Measurements from ENCODE around the gene C1orf52. TPM values are rescaled to one million over a fixed set of nuclear protein-coding genes. Genes with fewer than 3 reads are reported as not detected.

The C1orf52 gene
- total and polyA plus RNA-seq, 2 of the 13 experiments (the other 11 are each of a cell fraction or from before 2014, with no cell fraction given) = 19.4 to 27.4 TPM

- no TSS peak for BruUV-seq (replicated peaks)
- Histone ChIP-seq H4K20me1 (ENCODE audit: insufficient read depth, low read length) (no peaks in the 10 kb centered on the region), H3K27ac (ENCODE audit: extremely low read length, insufficient read depth, low read length) (no peak overlapping the region), H3K9ac (ENCODE audit: insufficient read depth, low read depth, low read length) (no peak overlapping the region), H2AFZ (ENCODE audit: low read length) (peak overlapping the region; percentile 44), H3K27me3 (ENCODE audit: control insufficient read depth in 1 of 2, insufficient read depth in 2 of 2, low read length in 2 of 2) (0 out of 5 replicates have a peak, but pooled peaks cover 0 to 4% of the 10 kb centered on the region in 2 experiments), H3K36me3 (replicated peaks in 1 of 2; ENCODE audit: control insufficient read depth in 1 of 2, insufficient read depth in 2 of 2, low read length in 2 of 2) (no peaks in the 10 kb centered on the region), H3K4me2 (ENCODE audit: low read depth, low read length) (peak overlapping the region; percentile 69), H3K9me3 (ENCODE audit: low read length) (no peaks in the 10 kb centered on the region), H3K79me2 (ENCODE audit: insufficient read depth, low read length) (no peaks in the 10 kb centered on the region), H3K4me3 (replicated peaks in 1 of 3; ENCODE audit: insufficient read depth in 1 of 3, low read depth in 2 of 3, low read length in 3 of 3) (peak overlapping the region; percentile 17 to 41 (median 38); a peak in 5 of 6 replicates), H3K4me1 (ENCODE audit: insufficient read depth, low read length) (peaks cover 20% of the 10 kb centered on the region)
- CTCF ChIA-PET (ENCODE audit: low intra/inter-chr PET ratio, low total read pairs) = no interaction called here
- peak; percentile 75 for ATAC-seq
- in situ Hi-C loops (cut with HindIII; ENCODE audit: extremely low pct_ligation_motif_present, low pct_unique_long_range_greater_than_20kb) = no loop called here
- peak; percentile 15 for FAIRE-seq
- DNase-seq (ENCODE audit: low spot score) = peak; percentile 83
- POLR2A ChIA-PET = interaction anchor here (2.1 kb wide), 1 partner anchor 22 kb away, joined by 8 read pairs; the partner anchor contains the start of gene BCL10
- intact Hi-C loops (cut with micrococcal nuclease; ENCODE audit: unreplicated experiment) = no loop called here
- 1% methylated on average over 11 of the region's 11 CpGs for WGBS (ENCODE audit: low lambda C conversion rate)
- peak; percentile 22; the same call in 1 of the 2 replicates for TF ChIP-seq ELF3 (CRISPR knock-in tag; IDR thresholded peaks at IDR 0.05)
- TF ChIP-seq JUNB (CRISPR knock-in tag; IDR thresholded peaks at IDR 0.05; ENCODE audit: borderline replicate concordance) = peak; percentile 50; the same call in 1 of the 2 replicates
- TF ChIP-seq ZNF367 (CRISPR knock-in tag; IDR thresholded peaks at IDR 0.05; ENCODE audit: borderline replicate concordance) = no peak
- TF ChIP-seq LCORL (IDR thresholded peaks at IDR 0.05) = no peak
- TF ChIP-seq LCORL (CRISPR knock-in tag; IDR thresholded peaks at IDR 0.05) = no peak
- TF ChIP-seq ZBTB25 (CRISPR knock-in tag; IDR thresholded peaks at IDR 0.05) = no peak
- TF ChIP-seq ZNF383 (CRISPR knock-in tag; IDR thresholded peaks at IDR 0.05; ENCODE audit: borderline replicate concordance) = no peak
- no peak for TF ChIP-seq NKX3-1 (CRISPR knock-in tag; IDR thresholded peaks at IDR 0.05)
- 0 out of 2 replicates have a peak, but pooled peaks have one; percentile 18 for TF ChIP-seq GMEB2 (CRISPR knock-in tag; IDR thresholded peaks at IDR 0.05; ENCODE audit: low read depth)
- peak; percentile 88 for TF ChIP-seq FOSL2 (CRISPR knock-in tag; IDR thresholded peaks at IDR 0.05)
- TF ChIP-seq CSRNP2 (CRISPR knock-in tag; conservative IDR thresholded peaks at IDR 0.05; ENCODE audit: low read depth) = no peak
- no peak for TF ChIP-seq ZSCAN25 (CRISPR knock-in tag; IDR thresholded peaks at IDR 0.05)
- TF ChIP-seq ZNF678 (CRISPR knock-in tag; IDR thresholded peaks at IDR 0.05) = no peak
- peak; percentile 74 for TF ChIP-seq RARA (CRISPR knock-in tag; IDR thresholded peaks at IDR 0.05)
- peak; percentile 62 for TF ChIP-seq GATAD2A (CRISPR knock-in tag; IDR thresholded peaks at IDR 0.05)
- TF ChIP-seq RELA (CRISPR knock-in tag; IDR thresholded peaks at IDR 0.05) = no peak
- TF ChIP-seq AKAP8 (CRISPR knock-in tag; IDR thresholded peaks at IDR 0.05) = no peak
- 0 out of 2 replicates have a peak, but pooled peaks have one; percentile 53 for TF ChIP-seq FOXA1 (IDR thresholded peaks at IDR 0.05)
- no peak for TF ChIP-seq FOXA1 (CRISPR knock-in tag; IDR thresholded peaks at IDR 0.05)
These were observed 38.6 kb upstream of the C1orf52 start for GRCh38 chr1:85297855-85298629.

All from HepG2 (cell line).